Endothelial cell of umbilical vein (primary cell): Measurements from ENCODE around the gene JAKMIP1. TPM values are rescaled to one million over a fixed set of nuclear protein-coding genes. Genes with fewer than 3 reads are reported as not detected.

Experiments
- BruUV-seq: library from RNA; stranded (reverse); fragments of 400-500 nt; replicated peaks from 2 replicates; lab custom pipeline; 2021; lab: Mats Ljungman, UMichigan
- CTCF ChIA-PET: fragments of 300-600, 350-600 bp; sonication (Branson Sonifier 250); formaldehyde crosslinking; loops from one replicate; lab custom pipeline; 2021; ENCODE audit warnings: antibody characterized with exemption, inconsistent platforms; lab: Charles Lee
- POLR2A ChIA-PET: fragments of 300-600, 350-600 bp; sonication (Branson Sonifier 250); formaldehyde crosslinking; loops from one replicate; lab custom pipeline; 2021; ENCODE audit warnings: antibody characterized with exemption, inconsistent platforms; lab: Charles Lee
- DNase-seq: peaks from one replicate; pipeline ENCODE4 v3.0.0-alpha.2; 2011; ENCODE audit warnings: low read depth, low spot score
- FAIRE-seq: peaks from 2 replicates; lab custom pipeline; 2011; peaks lifted over from hg19 to GRCh38; lab: Jason Lieb, UNC
- H2AFZ ChIP-seq: 2 replicates; pipeline ENCODE4 v1.6.0; 2012; ENCODE audit warnings: low read depth, low read length, control low read depth, inconsistent platforms
- H3K27ac ChIP-seq: 2 replicates; pipeline ENCODE4 v1.5.1; 2011; ENCODE audit warnings: low read depth, mild to moderate bottlenecking, control low read depth, low read length, moderate library complexity; ENCODE audit not compliant: insufficient read depth
- H3K27me3 ChIP-seq, 2 experiments: 2 replicates each; pipeline versions ENCODE4 v1.6.0 to v1.6.1; 2011; ENCODE audit warnings: low read length in 2 of 2, mixed read lengths in 1 of 2; ENCODE audit not compliant: control insufficient read depth in 2 of 2, insufficient read depth in 2 of 2
- H3K36me3 ChIP-seq, 2 experiments: 2 replicates in 1 of 2; 3 replicates in 1 of 2; pipeline ENCODE4 v1.5.1; 2011; ENCODE audit warnings: low read length in 2 of 2, mild to moderate bottlenecking in 1 of 2, moderate library complexity in 1 of 2; ENCODE audit not compliant: control insufficient read depth in 2 of 2, insufficient read depth in 2 of 2; ENCODE audit errors: extremely low read depth in 1 of 2
- H3K4me1 ChIP-seq: 3 replicates; pipeline ENCODE4 v1.5.1; 2011; ENCODE audit warnings: mild to moderate bottlenecking, low read length; ENCODE audit not compliant: control insufficient read depth, insufficient read depth; ENCODE audit errors: extremely low read depth
- H3K4me2 ChIP-seq: 2 replicates; pipeline ENCODE4 v1.6.1; 2011; ENCODE audit warnings: low read length, control low read depth, mixed read lengths; ENCODE audit not compliant: insufficient read depth
- H3K4me3 ChIP-seq, 3 experiments: fragments of 200-600 bp in 1 of 3; sonication (generic), shearing (Covaris generic) in 1 of 3; replicated peaks in 1 of 3; 2 replicates each; pipeline ENCODE4 v1.5.1; 2011 to 2016; ENCODE audit warnings: control low read depth in 3 of 3, low read length in 3 of 3, mild to moderate bottlenecking in 2 of 3, inconsistent platforms in 1 of 3, low read depth in 1 of 3, moderate library complexity in 1 of 3; ENCODE audit not compliant: insufficient read depth in 1 of 3
- H3K79me2 ChIP-seq: 2 replicates; pipeline ENCODE4 v1.6.0; 2012; ENCODE audit warnings: low read length, inconsistent platforms; ENCODE audit not compliant: control insufficient read depth, insufficient read depth
- H3K9ac ChIP-seq: replicated peaks from 2 replicates; pipeline ENCODE3; 2011; ENCODE audit warnings: low read length, control low read depth; ENCODE audit not compliant: insufficient read depth; ENCODE audit errors: extremely low read depth
- H3K9me1 ChIP-seq: replicated peaks from 3 replicates; pipeline ENCODE4 v1.6.0; 2011; ENCODE audit warnings: mild to moderate bottlenecking, low read length; ENCODE audit not compliant: control insufficient read depth, insufficient read depth; ENCODE audit errors: extremely low read depth
- H3K9me3 ChIP-seq: replicated peaks from 2 replicates; pipeline ENCODE4 v1.5.1; 2012; ENCODE audit warnings: low read length, inconsistent platforms; ENCODE audit not compliant: control insufficient read depth, insufficient read depth
- H4K20me1 ChIP-seq: replicated peaks from 2 replicates; pipeline ENCODE3; 2011; ENCODE audit warnings: mild to moderate bottlenecking, low read length; ENCODE audit not compliant: control insufficient read depth, insufficient read depth; ENCODE audit errors: extremely low read depth
- CTCF ChIP-seq, 2 donors: IDR thresholded peaks; 1 replicate in 1 of 2; 2 replicates in 1 of 2; pipeline ENCODE4 v1.5.1; 2011; ENCODE audit warnings: low read length in 2 of 2, mild to moderate bottlenecking in 2 of 2, moderate library complexity in 2 of 2, control low read depth in 1 of 2, inconsistent platforms in 1 of 2, low read depth in 1 of 2; ENCODE audit not compliant: insufficient read depth in 1 of 2; ENCODE audit errors: extremely low read depth in 1 of 2
- EZH2 ChIP-seq: IDR thresholded peaks from 2 replicates; pipeline ENCODE4 v1.6.1; 2012; ENCODE audit warnings: borderline replicate concordance, low read depth, mild to moderate bottlenecking, moderate library complexity, low read length, inconsistent platforms; ENCODE audit not compliant: severe bottlenecking
- FOS ChIP-seq: IDR thresholded peaks from 2 replicates; pipeline ENCODE4 v1.6.1; 2011; ENCODE audit warnings: mild to moderate bottlenecking, low read length, moderate library complexity, borderline replicate concordance; ENCODE audit not compliant: insufficient read depth
- GATA2 ChIP-seq: IDR thresholded peaks from 2 replicates; pipeline ENCODE4 v1.7.0; 2011; ENCODE audit warnings: low read depth, mild to moderate bottlenecking, moderate library complexity, mixed read lengths, low read length; ENCODE audit not compliant: insufficient read length, insufficient read depth
- JUN ChIP-seq: IDR thresholded peaks from 2 replicates; pipeline ENCODE4 v1.6.1; 2011; ENCODE audit warnings: borderline replicate concordance, low read depth; ENCODE audit not compliant: insufficient read length, insufficient read depth
- MAX ChIP-seq: IDR thresholded peaks from 2 replicates; pipeline ENCODE4 v1.6.1; 2011; ENCODE audit not compliant: insufficient read depth, insufficient read length
- MYC ChIP-seq: IDR thresholded peaks from one replicate; pipeline ENCODE4 v1.6.1; 2011; ENCODE audit warnings: mild to moderate bottlenecking, low read depth, low read length
- POLR2A ChIP-seq: IDR thresholded peaks from 2 replicates; pipeline ENCODE4 v1.6.1; 2012; ENCODE audit warnings: low read depth, mild to moderate bottlenecking, control low read depth, low read length
- dilution Hi-C: fragments of 300-500 bp; cut with MboI; formaldehyde crosslinking; loops from one replicate; pipeline ENCODE4 v1.15.0; 2019; ENCODE audit warnings: low sequenced_read_pairs; ENCODE audit not compliant: extremely low pct_ligation_motif_present
- intact Hi-C: fragments of 100-400 bp; cut with micrococcal nuclease; formaldehyde crosslinking; loops from one replicate; pipeline ENCODE4 v1.10.0; 2022
- polyA plus RNA-seq, 4 experiments: library from polyadenylated mRNA; depleted of rRNA in 3 of 4; stranded (reverse) in 3 of 4; unstranded in 1 of 4; fragments of >200 nt; gene quantifications; 2 replicates each; pipeline versions ENCODE4 v1.2.1 to v1.2.3, GENCODE V29; 2011 to 2012; ENCODE audit warnings: missing spikeins in 1 of 4
- total RNA-seq: library from RNA; stranded (reverse); gene quantifications from 2 replicates; pipeline ENCODE4 v1.2.3, GENCODE V29; 2021

Gene JAKMIP1
- total and polyA plus RNA-seq, 2 donors (not counting 3 experiments of a cell fraction or from before 2014, with no cell fraction given): not detected

- no peaks in the 10 kb centered on the region for H3K36me3 ChIP-seq
- no peaks in the 10 kb centered on the region for H3K9me3 ChIP-seq
- no peaks in the 10 kb centered on the region for H3K9me1 ChIP-seq
- no TSS peak for BruUV-seq
- CTCF ChIA-PET: no interaction called here
- H2AFZ ChIP-seq: no peak overlapping the region
- H3K27ac ChIP-seq: no peak overlapping the region
- intact Hi-C loops: no loop called here
- no peak for TF ChIP-seq POLR2A
- H3K4me3 ChIP-seq: no peak overlapping the region
- dilution Hi-C loops: no loop called here
- FAIRE-seq (no peak), DNase-seq (no peak)
- H4K20me1 ChIP-seq: no peaks in the 10 kb centered on the region
- H3K27me3 ChIP-seq: no peaks in the 10 kb centered on the region
- H3K9ac ChIP-seq: no peak overlapping the region
- H3K4me2 ChIP-seq: no peak overlapping the region
- no peaks in the 10 kb centered on the region for H3K79me2 ChIP-seq
- POLR2A ChIA-PET: no interaction called here
- no peaks in the 10 kb centered on the region for H3K4me1 ChIP-seq
Observed at GRCh38 chr4:6154875-6155274, 45.5 kb downstream of the JAKMIP1 start.

GRCh38 chr4:6153874-6154273 lies 46.5 kb downstream of the JAKMIP1 start:
- Histone ChIP-seq H3K79me2 (no peaks in the 10 kb centered on the region), H3K9me1 (no peaks in the 10 kb centered on the region), H3K9ac (no peak overlapping the region), H3K36me3 (no peaks in the 10 kb centered on the region), H3K4me3 (no peak overlapping the region), H3K9me3 (no peaks in the 10 kb centered on the region), H3K4me1 (no peaks in the 10 kb centered on the region), H4K20me1 (no peaks in the 10 kb centered on the region), H3K27me3 (no peaks in the 10 kb centered on the region), H2AFZ (no peak overlapping the region), H3K4me2 (no peak overlapping the region), H3K27ac (no peak overlapping the region)
- DNase-seq: no peak
- BruUV-seq: no TSS peak
- ChIA-PET CTCF (no interaction called here), POLR2A (no interaction called here)
- no peak for FAIRE-seq
- dilution Hi-C loops (no loop called here), intact Hi-C loops (no loop called here)
- no peak for TF ChIP-seq MAX
- no peak for TF ChIP-seq MYC
- no peak for TF ChIP-seq EZH2
- no peak for TF ChIP-seq GATA2
- TF ChIP-seq JUN: no peak
- no peak for TF ChIP-seq POLR2A
- TF ChIP-seq CTCF (IDR thresholded peaks at IDR 0.05; ENCODE audit: extremely low read depth in 1 of 2, insufficient read depth in 1 of 2, low read depth in 1 of 2, low read length in 2 of 2): no peak
- TF ChIP-seq FOS: no peak
